Effector memory CD4-positive, alpha-beta T cell (primary cell): ENCODE data around the gene HYDIN.
"Not testable (repeated sequence)": the region's sequence is repeated elsewhere in the genome, so short reads cannot be mapped to it uniquely, and the experiment has no call there.

Experiments
- DNase-seq, 3 donors: peaks; one replicate each; pipeline ENCODE4 v3.0.0-alpha.2; 2020
- H3K27ac ChIP-seq: 2 replicates; pipeline ENCODE4 v1.7.0; 2013; ENCODE audit warnings: mild to moderate bottlenecking, low read length, moderate library complexity; ENCODE audit not compliant: insufficient read depth, poor library complexity, severe bottlenecking
- H3K27me3 ChIP-seq: replicated peaks from 2 replicates; pipeline ENCODE4 v1.7.0; 2013; ENCODE audit warnings: mild to moderate bottlenecking, low read length; ENCODE audit not compliant: insufficient read depth, control insufficient read depth, poor library complexity, severe bottlenecking
- H3K36me3 ChIP-seq: 2 replicates; pipeline ENCODE4 v1.7.0; 2013; ENCODE audit warnings: mild to moderate bottlenecking, low read length, moderate library complexity; ENCODE audit not compliant: control insufficient read depth, insufficient read depth
- H3K4me1 ChIP-seq: 2 replicates; pipeline ENCODE4 v1.7.0; 2013; ENCODE audit warnings: low read length, mild to moderate bottlenecking; ENCODE audit not compliant: control insufficient read depth, insufficient read depth, poor library complexity, severe bottlenecking
- H3K4me3 ChIP-seq: 2 replicates; pipeline ENCODE4 v1.7.0; 2013; ENCODE audit warnings: low read length, low read depth, mild to moderate bottlenecking; ENCODE audit not compliant: insufficient read depth, poor library complexity, severe bottlenecking
- H3K9me3 ChIP-seq: 2 replicates; pipeline ENCODE4 v1.7.0; 2013; ENCODE audit warnings: mild to moderate bottlenecking, low read length, moderate library complexity; ENCODE audit not compliant: control insufficient read depth

HYDIN gene

GRCh38 chr16:71201054-71201453 is 29.5 kb downstream of the HYDIN start:
- H3K9me3 ChIP-seq = no peaks in the 10 kb centered on the region
- H3K27me3 ChIP-seq = no peaks in the 10 kb centered on the region
- no peaks in the 10 kb centered on the region for H3K36me3 ChIP-seq
- no peaks in the 10 kb centered on the region for H3K4me1 ChIP-seq
- no peak for DNase-seq
- H3K27ac ChIP-seq = no peak overlapping the region
- H3K4me3 ChIP-seq = no peak overlapping the region

- Histone ChIP-seq H3K9me3 (no peaks in the 10 kb centered on the region), H3K4me3 (no peak overlapping the region), H3K27me3 (no peaks in the 10 kb centered on the region), H3K36me3 (no peaks in the 10 kb centered on the region), H3K27ac (no peak overlapping the region), H3K4me1 (no peaks in the 10 kb centered on the region)
- no peak for DNase-seq
These were observed 32.1 kb downstream of the HYDIN start for GRCh38 chr16:71198408-71198807.

- DNase-seq = no peak
- H3K27ac ChIP-seq = no peak overlapping the region
- H3K4me1 ChIP-seq = no peaks in the 10 kb centered on the region
- no peaks in the 10 kb centered on the region for H3K27me3 ChIP-seq
- H3K9me3 ChIP-seq = no peaks in the 10 kb centered on the region
- H3K36me3 ChIP-seq = no peaks in the 10 kb centered on the region
- no peak overlapping the region for H3K4me3 ChIP-seq
These were observed 38.1 kb downstream of the HYDIN start for GRCh38 chr16:71192387-71192786.

GRCh38 chr16:71188956-71189712 is 41.4 kb downstream of the HYDIN start:
- Histone ChIP-seq H3K27ac (no peak overlapping the region), H3K4me3 (no peak overlapping the region), H3K27me3 (no peaks in the 10 kb centered on the region), H3K36me3 (no peaks in the 10 kb centered on the region), H3K9me3 (no peaks in the 10 kb centered on the region), H3K4me1 (no peaks in the 10 kb centered on the region)
- DNase-seq = no peak

- no peak for DNase-seq
- Histone ChIP-seq H3K27ac (no peak overlapping the region), H3K36me3 (no peaks in the 10 kb centered on the region), H3K4me1 (no peaks in the 10 kb centered on the region), H3K27me3 (no peaks in the 10 kb centered on the region), H3K4me3 (no peak overlapping the region), H3K9me3 (no peaks in the 10 kb centered on the region)
These were observed 45.2 kb downstream of the HYDIN start for GRCh38 chr16:71185347-71185746.

- H3K4me3 ChIP-seq = no peak overlapping the region
- DNase-seq = no peak
- no peaks in the 10 kb centered on the region for H3K9me3 ChIP-seq
- no peaks in the 10 kb centered on the region for H3K36me3 ChIP-seq
- H3K27me3 ChIP-seq = no peaks in the 10 kb centered on the region
- no peak overlapping the region for H3K27ac ChIP-seq
- H3K4me1 ChIP-seq = no peaks in the 10 kb centered on the region
These were observed 51.0 kb downstream of the HYDIN start for GRCh38 chr16:71179569-71179968.

- no peak for DNase-seq
- Histone ChIP-seq H3K36me3 (no peaks in the 10 kb centered on the region), H3K4me3 (no peak overlapping the region), H3K4me1 (no peaks in the 10 kb centered on the region), H3K9me3 (no peaks in the 10 kb centered on the region), H3K27me3 (no peaks in the 10 kb centered on the region), H3K27ac (no peak overlapping the region)
These were observed 57.9 kb downstream of the HYDIN start for GRCh38 chr16:71172481-71173207.

- not testable (repeated sequence) for DNase-seq, H3K4me1 ChIP-seq, H3K36me3 ChIP-seq, H3K9me3 ChIP-seq, H3K27me3 ChIP-seq, H3K27ac ChIP-seq, H3K4me3 ChIP-seq
These were observed 69.5 kb downstream of the HYDIN start for GRCh38 chr16:71161007-71161406.

- not testable (repeated sequence) for H3K36me3 ChIP-seq, H3K4me3 ChIP-seq, DNase-seq, H3K9me3 ChIP-seq, H3K27me3 ChIP-seq, H3K4me1 ChIP-seq, H3K27ac ChIP-seq
These were observed 73.2 kb downstream of the HYDIN start for GRCh38 chr16:71157278-71157677.

- not testable (repeated sequence) for H3K27me3 ChIP-seq, H3K9me3 ChIP-seq, H3K4me1 ChIP-seq, H3K36me3 ChIP-seq, DNase-seq, H3K27ac ChIP-seq, H3K4me3 ChIP-seq
These were observed 77.2 kb downstream of the HYDIN start for GRCh38 chr16:71153329-71153728.
